Germinal center (tissue), 1 donor: ENCODE measurements around the gene CERKL.

Source experiments
- DNase-seq: peaks from one replicate; pipeline ENCODE4 v3.0.0; 2012; ENCODE audit warnings: mixed read lengths, low spot score

CERKL gene

GRCh38 chr2:181517685-181518301 lies 139.1 kb downstream of the CERKL start:
- no peak for DNase-seq

GRCh38 chr2:181516992-181517391 lies 139.9 kb downstream of the CERKL start:
- no peak for DNase-seq

GRCh38 chr2:181515719-181516118 lies 141.2 kb downstream of the CERKL start:
- no peak for DNase-seq

- DNase-seq, result no peak
Measured at GRCh38 chr2:181500201-181500600, 156.7 kb downstream of the CERKL start.

GRCh38 chr2:181499231-181499630 lies 157.7 kb downstream of the CERKL start:
- DNase-seq, result no peak
